AG09309 (cell line): ENCODE results near the gene FOXN1.

ENCODE experiments used
- DNase-seq: peaks from one replicate; pipeline ENCODE4 v3.0.0-alpha.2; 2010; ENCODE audit warnings: low read depth
- H3K4me3 ChIP-seq: 2 replicates; pipeline ENCODE4 v1.5.1; 2011; ENCODE audit warnings: mild to moderate bottlenecking, low read depth, low read length, moderate library complexity; ENCODE audit not compliant: control insufficient read depth
- TF ChIP-seq, protein P1 (sequence below): IDR thresholded peaks from 2 replicates; pipeline ENCODE4 v1.5.1; 2011; ENCODE audit warnings: mild to moderate bottlenecking, low read depth, low read length, inconsistent platforms; ENCODE audit not compliant: insufficient read depth, control insufficient read depth; ENCODE audit errors: missing control alignments

FOXN1 gene

DNA sequence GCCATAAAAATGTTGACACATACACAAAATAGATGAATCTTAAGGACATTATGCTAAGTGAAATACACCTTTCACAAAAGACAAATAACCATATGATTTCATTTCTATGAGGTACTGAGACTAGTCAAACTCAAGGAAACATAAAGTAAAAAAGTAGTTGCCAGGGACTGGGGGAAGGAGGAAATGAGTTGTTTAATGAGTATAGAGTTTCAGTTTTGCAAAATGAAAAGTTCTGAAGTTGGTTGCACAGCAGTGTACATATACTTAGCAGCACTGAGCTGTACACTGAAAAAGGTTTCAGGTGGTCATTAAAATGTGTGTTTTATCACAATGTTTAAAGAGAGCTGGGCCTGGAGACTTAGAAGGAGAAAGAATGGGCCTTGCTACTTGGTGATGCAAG is 37.4 kb upstream of the FOXN1 start:
- DNase-seq = no peak
- TF ChIP-seq, protein P1, sequence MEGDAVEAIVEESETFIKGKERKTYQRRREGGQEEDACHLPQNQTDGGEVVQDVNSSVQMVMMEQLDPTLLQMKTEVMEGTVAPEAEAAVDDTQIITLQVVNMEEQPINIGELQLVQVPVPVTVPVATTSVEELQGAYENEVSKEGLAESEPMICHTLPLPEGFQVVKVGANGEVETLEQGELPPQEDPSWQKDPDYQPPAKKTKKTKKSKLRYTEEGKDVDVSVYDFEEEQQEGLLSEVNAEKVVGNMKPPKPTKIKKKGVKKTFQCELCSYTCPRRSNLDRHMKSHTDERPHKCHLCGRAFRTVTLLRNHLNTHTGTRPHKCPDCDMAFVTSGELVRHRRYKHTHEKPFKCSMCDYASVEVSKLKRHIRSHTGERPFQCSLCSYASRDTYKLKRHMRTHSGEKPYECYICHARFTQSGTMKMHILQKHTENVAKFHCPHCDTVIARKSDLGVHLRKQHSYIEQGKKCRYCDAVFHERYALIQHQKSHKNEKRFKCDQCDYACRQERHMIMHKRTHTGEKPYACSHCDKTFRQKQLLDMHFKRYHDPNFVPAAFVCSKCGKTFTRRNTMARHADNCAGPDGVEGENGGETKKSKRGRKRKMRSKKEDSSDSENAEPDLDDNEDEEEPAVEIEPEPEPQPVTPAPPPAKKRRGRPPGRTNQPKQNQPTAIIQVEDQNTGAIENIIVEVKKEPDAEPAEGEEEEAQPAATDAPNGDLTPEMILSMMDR = no peak
- H3K4me3 ChIP-seq = no peak overlapping the region

DNA sequence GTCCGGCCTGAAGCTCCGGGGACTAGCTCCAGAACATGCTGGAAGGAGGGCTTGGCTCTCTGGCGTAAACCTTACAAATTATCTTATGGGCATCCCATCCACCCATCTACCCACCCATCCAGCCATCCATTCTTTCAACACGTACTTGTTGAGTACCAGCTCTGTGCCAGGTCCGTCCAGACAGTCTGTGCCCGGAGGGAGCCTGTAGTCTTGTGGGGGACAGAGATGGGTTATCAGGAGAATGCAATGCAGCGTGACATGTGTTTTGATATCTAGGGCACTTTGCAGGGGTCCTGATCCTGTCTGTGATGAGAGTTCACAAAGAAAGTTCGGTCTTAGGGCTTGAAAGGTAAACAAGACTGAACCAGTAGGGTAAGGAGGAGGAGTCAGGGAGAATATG is 36.8 kb upstream of the FOXN1 start:
- TF ChIP-seq, protein P1 = no peak
- no peak for DNase-seq

DNA sequence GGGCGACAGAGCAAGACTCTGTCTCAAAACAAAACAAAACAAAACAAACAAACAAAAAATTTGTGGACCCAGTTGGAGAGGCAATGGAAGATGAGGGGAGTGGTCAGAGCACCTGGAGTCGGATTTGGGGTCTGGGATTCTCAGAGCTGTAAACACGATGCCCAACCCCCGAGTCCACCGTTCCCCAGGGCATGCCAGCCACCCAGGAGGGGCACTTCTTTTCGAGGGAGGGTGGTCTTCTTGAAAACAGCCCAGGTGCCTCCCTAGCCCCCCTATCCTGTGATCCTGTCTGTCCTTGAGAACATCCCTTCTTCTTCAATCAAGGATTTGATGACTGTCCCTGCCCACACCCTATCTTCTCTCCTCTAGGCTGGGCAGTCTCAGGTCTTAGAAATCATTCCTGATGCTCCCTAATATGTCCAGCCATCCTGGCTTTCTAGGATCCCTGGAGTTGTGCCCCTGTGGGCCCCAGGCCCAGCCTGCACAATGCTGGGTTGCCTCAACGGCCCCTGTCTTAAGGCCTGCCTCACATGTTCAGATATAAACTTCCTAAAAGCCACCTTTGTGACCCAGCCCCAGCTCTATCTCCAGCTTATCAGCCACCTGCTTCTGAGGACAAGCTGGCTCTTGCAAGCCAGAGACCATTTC is 35.8 kb upstream of the FOXN1 start:
- TF ChIP-seq, protein P1 = no peak
- DNase-seq = no peak

More for the DNA sequence above, 36.8 kb upstream of the FOXN1 start:
- no peak overlapping the region for H3K4me3 ChIP-seq

DNA sequence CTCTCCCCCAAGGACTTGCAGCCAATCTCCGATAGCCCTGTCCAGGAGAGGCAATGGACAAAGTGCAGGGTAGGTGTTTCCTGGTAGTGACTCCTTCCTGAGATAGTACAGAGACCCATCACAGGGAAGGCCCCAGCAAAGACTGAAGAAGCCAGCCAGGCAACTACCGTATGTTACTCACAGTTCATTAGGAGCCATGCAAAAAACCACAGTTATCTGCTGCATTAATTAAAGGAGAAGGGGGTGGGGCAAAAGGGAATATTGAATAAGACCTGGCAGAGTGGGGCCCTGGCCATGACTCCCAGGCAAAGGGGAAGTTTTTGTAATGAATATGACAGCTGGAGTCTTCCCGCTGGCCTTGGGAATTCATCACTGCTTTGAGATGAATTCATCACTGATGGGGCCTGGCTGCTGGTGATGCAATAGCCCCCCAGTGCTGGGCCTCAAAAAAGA is 35.2 kb upstream of the FOXN1 start:
- TF ChIP-seq, protein P1 = no peak
- H3K4me3 ChIP-seq = no peak overlapping the region
- no peak for DNase-seq

More for the DNA sequence above, 35.8 kb upstream of the FOXN1 start:
- no peak overlapping the region for H3K4me3 ChIP-seq

DNA sequence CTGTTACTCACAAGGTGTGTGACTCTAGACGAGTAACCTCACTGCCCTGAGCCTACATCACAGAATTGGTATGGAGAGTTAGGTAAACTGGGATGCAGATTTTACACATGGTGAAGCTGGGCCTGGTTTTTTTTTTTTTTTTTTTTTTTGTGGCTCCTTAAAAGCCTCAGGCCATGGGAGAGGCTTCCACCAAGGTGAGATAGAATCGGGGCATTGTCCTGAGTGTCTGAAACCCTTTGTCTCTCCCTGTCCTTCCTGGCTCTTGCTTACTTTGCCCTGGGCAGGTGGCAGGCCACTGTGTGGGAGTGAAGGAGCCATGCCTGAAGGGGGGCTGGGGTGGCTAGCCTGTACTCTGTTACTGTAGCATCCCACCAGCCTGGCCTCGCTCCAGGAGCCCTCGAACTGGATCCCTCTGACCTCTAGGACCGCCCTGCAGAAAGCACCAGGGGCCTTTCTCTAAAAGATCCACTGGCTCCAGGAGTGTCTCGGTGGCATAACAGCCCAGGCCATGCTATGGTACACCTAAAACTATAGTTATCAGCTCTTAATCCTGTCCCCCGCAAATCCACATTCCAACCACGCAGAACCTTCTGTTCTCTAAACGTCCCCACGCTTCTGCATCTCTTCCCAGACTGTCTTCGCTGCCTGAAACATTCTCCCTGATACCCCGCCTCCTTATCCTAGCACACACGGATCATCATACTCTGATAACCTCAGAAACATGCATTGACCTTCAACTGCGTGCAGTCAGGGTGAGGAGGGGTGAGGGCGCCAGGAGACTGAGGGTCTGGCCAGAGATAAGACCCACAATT is 34.4 kb upstream of the FOXN1 start:
- DNase-seq = no peak
- no peak overlapping the region for H3K4me3 ChIP-seq
- TF ChIP-seq, protein P1 = no peak

DNA sequence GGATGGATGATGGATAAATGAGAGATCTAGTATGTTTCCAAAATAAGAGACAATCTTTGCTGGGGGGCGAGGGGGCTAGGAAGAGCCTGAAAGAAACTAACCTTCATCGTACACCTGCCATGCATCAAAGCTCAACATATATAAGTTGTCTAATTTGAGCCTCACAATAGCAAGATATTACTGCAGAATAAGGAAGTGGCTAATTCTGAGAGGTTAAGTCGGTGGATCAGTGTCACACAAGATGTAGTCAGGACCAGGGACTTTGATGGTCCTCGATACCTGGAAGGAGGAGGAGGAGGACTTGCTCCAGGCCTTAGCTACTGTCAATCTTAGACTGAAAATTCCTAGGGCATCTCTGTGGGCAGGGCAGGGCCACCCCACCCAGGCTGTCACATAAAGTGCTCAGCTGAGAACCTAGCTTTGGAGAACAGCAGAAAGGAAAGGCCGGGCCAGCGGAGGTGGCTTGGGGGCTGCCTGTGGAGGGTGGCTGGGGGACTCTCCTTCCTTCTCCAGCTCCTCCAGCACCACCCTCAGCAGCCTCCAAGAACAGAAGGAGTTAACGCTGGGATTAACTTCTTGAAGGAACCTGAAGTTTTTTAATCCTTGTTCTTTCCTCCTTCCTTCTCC is 33.2 kb upstream of the FOXN1 start:
- TF ChIP-seq, protein P1 = no peak
- no peak overlapping the region for H3K4me3 ChIP-seq

More for the DNA sequence above, 33.2 kb upstream of the FOXN1 start:
- DNase-seq = no peak
